Prostate gland (tissue), 2 donors: ENCODE data around the gene TMEM126A.

ENCODE experiments used
- CTCF ChIP-seq, 4 experiments: fragments of 200-600 bp in 2 of 4; fragments of 450-650 bp in 2 of 4; sonication (generic) in 2 of 4; IDR thresholded peaks; 1 replicate in 3 of 4; 2 replicates in 1 of 4; pipeline ENCODE4 v1.5.1; 2016 to 2019; ENCODE audit warnings: antibody characterized with exemption in 4 of 4, mild to moderate bottlenecking in 2 of 4, moderate library complexity in 2 of 4
- POLR2A ChIP-seq: fragments of 450-650 bp; IDR thresholded peaks from one replicate; pipeline ENCODE4 v1.6.1; 2016; ENCODE audit warnings: antibody characterized with exemption, mild to moderate bottlenecking
- POLR2AphosphoS5 ChIP-seq: sonication (generic); formaldehyde crosslinking; IDR thresholded peaks from one replicate; pipeline ENCODE4 v1.6.1; 2017; ENCODE audit warnings: antibody characterized with exemption

- TF ChIP-seq CTCF (IDR thresholded peaks at IDR 0.05), result no peak
- TF ChIP-seq POLR2A, result no peak
- no peak for TF ChIP-seq POLR2AphosphoS5
Measured at GRCh38 chr11:85656777-85657176, 9.0 kb downstream of the TMEM126A start.
